H9 (cell line): ENCODE measurements around the gene ZNF253. TPM values are rescaled to one million over a fixed set of nuclear protein-coding genes. Genes with fewer than 3 reads are reported as not detected.
"Not testable (repeated sequence)": the region's sequence is repeated elsewhere in the genome, so short reads cannot be mapped to it uniquely, and the experiment has no call there.

Experiments used
- DNase-seq: peaks from one replicate; pipeline ENCODE4 v3.0.0-alpha.2; 2017
- H2AFZ ChIP-seq: one replicate; pipeline ENCODE4 v1.6.1; 2013; ENCODE audit warnings: mild to moderate bottlenecking, low read length, control low read depth, moderate library complexity
- H2AK5ac ChIP-seq: 2 replicates; pipeline ENCODE4 v1.6.1; 2013; ENCODE audit warnings: low read length, control low read depth, mixed read lengths; ENCODE audit not compliant: insufficient read length
- H2BK120ac ChIP-seq: one replicate; pipeline ENCODE4 v1.6.1; 2013; ENCODE audit warnings: low read depth, mild to moderate bottlenecking, low read length, control low read depth, inconsistent platforms; ENCODE audit not compliant: poor library complexity, severe bottlenecking
- H2BK12ac ChIP-seq: 2 replicates; pipeline ENCODE4 v1.6.1; 2013; ENCODE audit warnings: low read length, control low read depth, mixed read lengths, low read depth; ENCODE audit not compliant: insufficient read length
- H2BK15ac ChIP-seq: 2 replicates; pipeline ENCODE4 v1.6.1; 2013; ENCODE audit warnings: low read depth, low read length, control low read depth
- H2BK20ac ChIP-seq: one replicate; pipeline ENCODE4 v1.6.1; 2013; ENCODE audit warnings: low read depth, mild to moderate bottlenecking, low read length, control low read depth, inconsistent platforms; ENCODE audit not compliant: poor library complexity, severe bottlenecking
- H2BK5ac ChIP-seq: 2 replicates; pipeline ENCODE4 v1.6.1; 2013; ENCODE audit warnings: low read length, control low read depth, mixed read lengths; ENCODE audit not compliant: insufficient read length
- H3K14ac ChIP-seq: 2 replicates; pipeline ENCODE4 v1.6.1; 2013; ENCODE audit warnings: low read length, control low read depth; ENCODE audit not compliant: insufficient read depth
- H3K18ac ChIP-seq: 2 replicates; pipeline ENCODE4 v1.6.1; 2013; ENCODE audit warnings: low read depth, mild to moderate bottlenecking, mixed read lengths, low read length, control low read depth; ENCODE audit not compliant: insufficient read length
- H3K23ac ChIP-seq: 2 replicates; pipeline ENCODE4 v1.6.1; 2013; ENCODE audit warnings: low read length, control low read depth, mixed read lengths, low read depth; ENCODE audit not compliant: insufficient read length
- H3K23me2 ChIP-seq: 2 replicates; pipeline ENCODE4 v1.6.1; 2013; ENCODE audit warnings: low read depth, mild to moderate bottlenecking, mixed read lengths, low read length, control low read depth; ENCODE audit not compliant: insufficient read length, poor library complexity, severe bottlenecking
- H3K27ac ChIP-seq: 2 replicates; pipeline ENCODE4 v1.5.1; 2013; ENCODE audit warnings: low read length, control low read depth, mixed read lengths, low read depth; ENCODE audit not compliant: insufficient read length
- H3K27me3 ChIP-seq: 2 replicates; pipeline ENCODE4 v1.6.1; 2013; ENCODE audit warnings: low read length, control low read depth, inconsistent platforms; ENCODE audit not compliant: insufficient read depth
- H3K4ac ChIP-seq: 2 replicates; pipeline ENCODE4 v1.6.1; 2013; ENCODE audit warnings: low read depth, mild to moderate bottlenecking, control low read depth, inconsistent platforms, low read length, moderate library complexity
- H3K4me1 ChIP-seq: 2 replicates; pipeline ENCODE4 v1.6.1; 2013; ENCODE audit warnings: low read length, control low read depth, inconsistent platforms; ENCODE audit not compliant: insufficient read depth
- H3K4me2 ChIP-seq: 2 replicates; pipeline ENCODE4 v1.6.1; 2013; ENCODE audit warnings: low read length, control low read depth, mixed read lengths; ENCODE audit not compliant: insufficient read length, insufficient read depth
- H3K56ac ChIP-seq: 2 replicates; pipeline ENCODE4 v1.6.1; 2013; ENCODE audit warnings: low read depth, mild to moderate bottlenecking, mixed read lengths, low read length, control low read depth; ENCODE audit not compliant: insufficient read length
- H3K79me1 ChIP-seq: 2 replicates; pipeline ENCODE4 v1.6.1; 2013; ENCODE audit warnings: low read depth, mild to moderate bottlenecking, moderate library complexity, low read length, control low read depth, inconsistent platforms; ENCODE audit not compliant: insufficient read depth, poor library complexity, severe bottlenecking
- H3K79me2 ChIP-seq: 2 replicates; pipeline ENCODE4 v1.6.1; 2013; ENCODE audit warnings: low read length, control low read depth, inconsistent platforms; ENCODE audit not compliant: insufficient read depth
- H3K9ac ChIP-seq: 2 replicates; pipeline ENCODE4 v1.6.1; 2013; ENCODE audit warnings: low read length, control low read depth, mixed read lengths; ENCODE audit not compliant: insufficient read length; ENCODE audit errors: extremely low read depth
- H3K9me3 ChIP-seq: one replicate; pipeline ENCODE4 v1.6.1; 2013; ENCODE audit warnings: low read depth, low read length, inconsistent platforms; ENCODE audit not compliant: control insufficient read depth
- H3T11ph ChIP-seq: one replicate; pipeline ENCODE4 v1.6.1; 2013; ENCODE audit warnings: mild to moderate bottlenecking, low read length, control low read depth, inconsistent platforms
- H4K20me1 ChIP-seq: one replicate; pipeline ENCODE4 v1.6.1; 2013; ENCODE audit not compliant: control insufficient read depth, insufficient read length, insufficient read depth
- H4K5ac ChIP-seq: 2 replicates; pipeline ENCODE4 v1.6.1; 2013; ENCODE audit warnings: low read depth, mild to moderate bottlenecking, mixed read lengths, low read length, control low read depth; ENCODE audit not compliant: insufficient read length
- H4K8ac ChIP-seq: replicated peaks from 2 replicates; pipeline ENCODE4 v1.6.1; 2013; ENCODE audit warnings: low read length, control low read depth, mixed read lengths, low read depth; ENCODE audit not compliant: insufficient read length
- H4K91ac ChIP-seq: 2 replicates; pipeline ENCODE4 v1.6.1; 2013; ENCODE audit warnings: low read depth, mild to moderate bottlenecking, moderate library complexity, mixed read lengths, low read length, control low read depth; ENCODE audit not compliant: insufficient read length
- H3K27ac Mint-ChIP-seq, 3 experiments: 2 replicates in 2 of 3; 3 replicates in 1 of 3; pipeline ENCODE4 v1.8.0; 2020 to 2021; ENCODE audit warnings: mixed read lengths in 3 of 3, mild to moderate bottlenecking in 1 of 3, moderate library complexity in 1 of 3
- H3K27me3 Mint-ChIP-seq: 2 replicates; pipeline ENCODE4 v1.8.0; 2021; ENCODE audit warnings: low read depth, mild to moderate bottlenecking, moderate library complexity, mixed read lengths
- H3K36me3 Mint-ChIP-seq, 3 experiments: 2 replicates in 2 of 3; 3 replicates in 1 of 3; pipeline ENCODE4 v1.8.0; 2020 to 2021; ENCODE audit warnings: low read depth in 3 of 3, mixed read lengths in 3 of 3; ENCODE audit not compliant: insufficient read depth in 1 of 3
- H3K4me1 Mint-ChIP-seq, 2 experiments: 2 replicates each; pipeline ENCODE4 v1.8.0; 2020; ENCODE audit warnings: mixed read lengths in 2 of 2
- H3K4me3 Mint-ChIP-seq, 2 experiments: 2 replicates in 1 of 2; 3 replicates in 1 of 2; pipeline ENCODE4 v1.8.0; 2020 to 2021; ENCODE audit warnings: mild to moderate bottlenecking in 2 of 2, mixed read lengths in 2 of 2, moderate library complexity in 1 of 2
- H3K9me3 Mint-ChIP-seq, 2 experiments: 2 replicates in 1 of 2; 3 replicates in 1 of 2; pipeline ENCODE4 v1.8.0; 2020; ENCODE audit warnings: mild to moderate bottlenecking in 2 of 2, mixed read lengths in 2 of 2, moderate library complexity in 1 of 2
- WGBS: extraction: QIAGEN DNeasy Blood & Tissue Kit; methylation state at CpG from one replicate; pipeline ENCODE4 v1.1.7; 2013; ENCODE audit warnings: missing lambda C conversion rate, low lambda C conversion rate, mixed read lengths; ENCODE audit not compliant: insufficient read length; ENCODE audit errors: extremely low coverage; 5-methylcytosine and 5-hydroxymethylcytosine counted together
- total RNA-seq: library from RNA; stranded (reverse); gene quantifications from 2 replicates; pipeline ENCODE4 v1.2.1, GENCODE V29; 2021
- TF ChIP-seq, protein P1 (sequence below): fragments of 200-600 bp; sonication (generic); conservative IDR thresholded peaks from 3 replicates; pipeline ENCODE4 v1.8.0; 2021; ENCODE audit warnings: antibody characterized with exemption, mild to moderate bottlenecking

Gene ZNF253
- total RNA-seq, 1 experiment from 2014 or later = 51.0 TPM

DNA sequence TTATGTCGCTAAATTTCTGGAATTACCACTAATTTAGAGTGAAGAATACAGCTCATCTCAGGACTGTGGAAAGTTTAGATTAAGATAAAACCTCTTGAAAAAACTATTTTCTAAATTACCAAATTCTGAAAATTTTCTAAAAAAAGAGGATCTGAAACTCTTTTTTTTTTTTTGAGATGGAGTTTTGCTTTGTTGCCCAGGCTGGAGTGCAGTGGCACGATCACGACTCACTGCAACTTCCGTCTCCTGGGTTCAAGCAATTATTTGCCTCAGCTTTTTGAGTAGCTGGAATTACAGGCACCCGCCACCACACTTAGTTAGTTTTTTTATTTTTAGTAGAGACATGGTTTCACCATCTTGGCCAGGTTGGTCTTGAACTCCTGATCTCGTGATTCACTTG, 16.6 kb upstream of the ZNF253 start:
- H3K4ac ChIP-seq = no peak overlapping the region
- no peak overlapping the region for H3K14ac ChIP-seq
- no peak overlapping the region for H3K9ac ChIP-seq
- no peak overlapping the region for H3K18ac ChIP-seq
- no CpG with 5 or more reads among the region's 6 CpGs for WGBS
- no peak overlapping the region for H2BK5ac ChIP-seq
- no peaks in the 10 kb centered on the region for H3K4me1 ChIP-seq
- no peak overlapping the region for H2AK5ac ChIP-seq
- no peak overlapping the region for H2BK20ac ChIP-seq
- no peaks in the 10 kb centered on the region for H3K27me3 ChIP-seq
- no peak overlapping the region for H3K4me2 ChIP-seq
- H2BK15ac ChIP-seq = no peak overlapping the region
- H4K20me1 ChIP-seq = no peaks in the 10 kb centered on the region
- no peaks in the 10 kb centered on the region for H3K23me2 ChIP-seq
- no peaks in the 10 kb centered on the region for H3K79me1 ChIP-seq
- H3K23ac ChIP-seq = no peak overlapping the region
- Mint-ChIP-seq H3K9me3 (peaks cover 13 to 59% of the 10 kb centered on the region in 2 experiments; a peak in 4 of 5 replicates), H3K27me3 (no peaks in the 10 kb centered on the region), H3K4me3 (no peak overlapping the region), H3K4me1 (no peaks in the 10 kb centered on the region), H3K27ac (no peak overlapping the region), H3K36me3 (peaks cover under 1 to 6% (median 4%) of the 10 kb centered on the region in 3 experiments; a peak in 4 of 7 replicates)
- H3K9me3 ChIP-seq = no peaks in the 10 kb centered on the region
- no peak for DNase-seq
- no peaks in the 10 kb centered on the region for H3K79me2 ChIP-seq
- no peak overlapping the region for H3T11ph ChIP-seq
- H3K56ac ChIP-seq = no peak overlapping the region
- H3K27ac ChIP-seq = no peak overlapping the region
- H2BK12ac ChIP-seq = no peak overlapping the region
- H2AFZ ChIP-seq = no peak overlapping the region
- H2BK120ac ChIP-seq = no peak overlapping the region
- no peak overlapping the region for H4K8ac ChIP-seq
- no peak overlapping the region for H4K5ac ChIP-seq
- TF ChIP-seq, protein P1, sequence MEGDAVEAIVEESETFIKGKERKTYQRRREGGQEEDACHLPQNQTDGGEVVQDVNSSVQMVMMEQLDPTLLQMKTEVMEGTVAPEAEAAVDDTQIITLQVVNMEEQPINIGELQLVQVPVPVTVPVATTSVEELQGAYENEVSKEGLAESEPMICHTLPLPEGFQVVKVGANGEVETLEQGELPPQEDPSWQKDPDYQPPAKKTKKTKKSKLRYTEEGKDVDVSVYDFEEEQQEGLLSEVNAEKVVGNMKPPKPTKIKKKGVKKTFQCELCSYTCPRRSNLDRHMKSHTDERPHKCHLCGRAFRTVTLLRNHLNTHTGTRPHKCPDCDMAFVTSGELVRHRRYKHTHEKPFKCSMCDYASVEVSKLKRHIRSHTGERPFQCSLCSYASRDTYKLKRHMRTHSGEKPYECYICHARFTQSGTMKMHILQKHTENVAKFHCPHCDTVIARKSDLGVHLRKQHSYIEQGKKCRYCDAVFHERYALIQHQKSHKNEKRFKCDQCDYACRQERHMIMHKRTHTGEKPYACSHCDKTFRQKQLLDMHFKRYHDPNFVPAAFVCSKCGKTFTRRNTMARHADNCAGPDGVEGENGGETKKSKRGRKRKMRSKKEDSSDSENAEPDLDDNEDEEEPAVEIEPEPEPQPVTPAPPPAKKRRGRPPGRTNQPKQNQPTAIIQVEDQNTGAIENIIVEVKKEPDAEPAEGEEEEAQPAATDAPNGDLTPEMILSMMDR = no peak
- no peak overlapping the region for H4K91ac ChIP-seq

DNA sequence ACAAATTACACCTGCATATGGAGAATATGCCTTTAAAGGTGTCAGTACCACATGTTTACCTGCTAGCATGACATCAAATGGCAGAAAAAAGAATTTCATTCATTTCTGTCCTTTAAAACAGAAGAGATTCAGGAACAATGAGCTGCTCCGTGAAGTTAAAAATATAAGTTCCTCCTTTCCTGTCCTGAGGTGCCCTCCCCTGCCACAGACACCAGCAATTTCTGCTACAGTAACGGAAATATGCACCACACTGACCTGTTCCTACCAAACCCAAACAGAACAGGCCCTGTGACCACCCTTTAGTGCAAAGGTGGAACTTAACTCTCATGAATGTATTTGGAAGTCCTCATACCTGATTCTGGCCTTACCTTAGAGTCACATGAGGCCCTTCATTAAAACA, 13.9 kb upstream of the ZNF253 start:
- H3K14ac ChIP-seq, H4K20me1 ChIP-seq, H2BK120ac ChIP-seq, H2AK5ac ChIP-seq, H3K27me3 ChIP-seq, H3K4me1 Mint-ChIP-seq, H3K27ac ChIP-seq, H2BK5ac ChIP-seq, H2BK12ac ChIP-seq, H2BK15ac ChIP-seq, H3K9ac ChIP-seq, H4K5ac ChIP-seq, H3K27ac Mint-ChIP-seq, H3K23me2 ChIP-seq, H3K4me2 ChIP-seq, H3K4me1 ChIP-seq, H3T11ph ChIP-seq, H3K23ac ChIP-seq, H3K56ac ChIP-seq, H2BK20ac ChIP-seq, H4K91ac ChIP-seq, H2AFZ ChIP-seq, H3K4ac ChIP-seq, H3K4me3 Mint-ChIP-seq, H3K27me3 Mint-ChIP-seq, H4K8ac ChIP-seq, DNase-seq, H3K9me3 ChIP-seq, H3K79me2 ChIP-seq, H3K18ac ChIP-seq, H3K79me1 ChIP-seq: not testable (repeated sequence)
- peaks cover 8 to 63% of the 10 kb centered on the region in 2 experiments; a peak in 4 of 5 replicates for H3K9me3 Mint-ChIP-seq
- H3K36me3 Mint-ChIP-seq = peaks cover 4 to 14% (median 9%) of the 10 kb centered on the region in 3 experiments; a peak in 6 of 7 replicates
- no CpG with 5 or more reads among the region's 2 CpGs for whole genome bisulfite sequencing
